Loucy (cell line): Measurements from ENCODE around the gene ATP5F1C.

Experiments
- H2AFZ ChIP-seq: fragments of 200-600 bp; sonication (generic); 2 replicates; pipeline ENCODE4 v1.6.0; 2016; ENCODE audit warnings: antibody characterized with exemption, mild to moderate bottlenecking, low read length, moderate library complexity
- H3F3A ChIP-seq: fragments of 200-600 bp; 2 replicates; pipeline ENCODE4 v1.6.0; 2016; ENCODE audit warnings: antibody characterized with exemption, low read depth, mild to moderate bottlenecking
- H3K27me3 ChIP-seq: fragments of 200-600 bp; sonication (generic); 2 replicates; pipeline ENCODE4 v1.6.1; 2014; ENCODE audit warnings: low read length, mild to moderate bottlenecking; ENCODE audit not compliant: insufficient read depth, poor library complexity, severe bottlenecking
- H3K36me3 ChIP-seq: fragments of 200-600 bp; sonication (generic); 2 replicates; pipeline ENCODE4 v1.6.1; 2016; ENCODE audit warnings: low read length; ENCODE audit not compliant: insufficient read depth
- H3K4me1 ChIP-seq: fragments of 200-600 bp; sonication (generic); 2 replicates; pipeline ENCODE4 v1.5.1; 2014; ENCODE audit warnings: low read length, mild to moderate bottlenecking; ENCODE audit not compliant: insufficient read depth, poor library complexity, severe bottlenecking
- H3K4me2 ChIP-seq: fragments of 200-600 bp; sonication (generic); 2 replicates; pipeline ENCODE4 v1.6.0; 2014; ENCODE audit warnings: antibody characterized with exemption, low read length, low read depth, mild to moderate bottlenecking; ENCODE audit not compliant: poor library complexity, severe bottlenecking
- H3K4me3 ChIP-seq: fragments of 200-600 bp; sonication (generic); 2 replicates; pipeline ENCODE4 v1.5.1; 2014; ENCODE audit warnings: low read length, mild to moderate bottlenecking, mixed read lengths; ENCODE audit not compliant: poor library complexity, severe bottlenecking
- H3K79me2 ChIP-seq: fragments of 200-600 bp; sonication (generic); 2 replicates; pipeline ENCODE4 v1.6.1; 2014; ENCODE audit warnings: low read length; ENCODE audit not compliant: insufficient read depth
- H3K9ac ChIP-seq: fragments of 200-600 bp; sonication (generic); 2 replicates; pipeline ENCODE4 v1.6.0; 2014; ENCODE audit warnings: mild to moderate bottlenecking, low read depth, low read length, moderate library complexity; ENCODE audit not compliant: poor library complexity, severe bottlenecking
- H3K9me2 ChIP-seq: fragments of 200-600 bp; sonication (generic); replicated peaks from 2 replicates; pipeline ENCODE4 v1.6.1; 2016; ENCODE audit warnings: low read depth, low read length, mixed read lengths
- H3K9me3 ChIP-seq: fragments of 200-600 bp; sonication (generic); 2 replicates; pipeline ENCODE4 v1.6.1; 2014; ENCODE audit warnings: mild to moderate bottlenecking, antibody characterized with exemption, low read length, low read depth; ENCODE audit not compliant: insufficient read depth
- H4K20me1 ChIP-seq: fragments of 200-600 bp; sonication (generic); 2 replicates; pipeline ENCODE4 v1.6.0; 2014; ENCODE audit warnings: antibody characterized with exemption, low read length, mild to moderate bottlenecking; ENCODE audit not compliant: insufficient read depth, poor library complexity, severe bottlenecking
- EZH2phosphoT487 ChIP-seq: fragments of 200-600 bp; IDR thresholded peaks from 2 replicates; pipeline ENCODE4 v1.6.1; 2018; ENCODE audit warnings: antibody characterized with exemption, mild to moderate bottlenecking, moderate library complexity, borderline replicate concordance
- TF ChIP-seq, protein P1 (sequence below): fragments of 200-600 bp; sonication (generic); conservative IDR thresholded peaks from 2 replicates; pipeline ENCODE4 v1.5.1; 2014; ENCODE audit warnings: mild to moderate bottlenecking, antibody characterized with exemption, low read length

ATP5F1C gene

DNA sequence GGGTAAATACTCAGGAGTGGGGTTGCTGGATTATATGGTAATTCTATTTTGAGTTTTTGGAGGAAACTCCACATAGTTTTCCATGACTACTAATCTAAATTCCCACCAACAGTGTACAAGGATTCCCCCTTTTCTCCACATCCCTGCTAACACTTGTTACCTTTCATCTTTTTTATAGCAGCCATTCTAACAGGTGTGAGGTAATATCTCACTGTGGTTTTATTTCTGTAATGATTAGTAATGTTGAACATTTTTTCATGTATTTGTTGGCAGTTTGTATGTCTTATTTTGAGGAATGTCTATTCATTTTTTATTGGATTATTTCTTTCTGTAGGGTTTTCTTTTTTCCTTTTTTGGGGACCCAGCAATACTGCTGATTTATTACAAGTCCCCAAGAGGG, 45.2 kb downstream of the ATP5F1C start:
- Histone ChIP-seq H4K20me1 (no peaks in the 10 kb centered on the region), H3K4me1 (no peaks in the 10 kb centered on the region), H3K27me3 (no peaks in the 10 kb centered on the region), H3K9me3 (no peaks in the 10 kb centered on the region), H3K4me3 (no peak overlapping the region), H2AFZ (no peak overlapping the region), H3K9ac (no peak overlapping the region), H3K79me2 (peaks cover 61% of the 10 kb centered on the region; the same call in 1 of the 2 replicates), H3F3A (no peaks in the 10 kb centered on the region), H3K4me2 (no peak overlapping the region), H3K9me2 (no peaks in the 10 kb centered on the region), H3K36me3 (peaks cover 11% of the 10 kb centered on the region; the same call in 1 of the 2 replicates)
- no peak for TF ChIP-seq EZH2phosphoT487
- TF ChIP-seq, protein P1, sequence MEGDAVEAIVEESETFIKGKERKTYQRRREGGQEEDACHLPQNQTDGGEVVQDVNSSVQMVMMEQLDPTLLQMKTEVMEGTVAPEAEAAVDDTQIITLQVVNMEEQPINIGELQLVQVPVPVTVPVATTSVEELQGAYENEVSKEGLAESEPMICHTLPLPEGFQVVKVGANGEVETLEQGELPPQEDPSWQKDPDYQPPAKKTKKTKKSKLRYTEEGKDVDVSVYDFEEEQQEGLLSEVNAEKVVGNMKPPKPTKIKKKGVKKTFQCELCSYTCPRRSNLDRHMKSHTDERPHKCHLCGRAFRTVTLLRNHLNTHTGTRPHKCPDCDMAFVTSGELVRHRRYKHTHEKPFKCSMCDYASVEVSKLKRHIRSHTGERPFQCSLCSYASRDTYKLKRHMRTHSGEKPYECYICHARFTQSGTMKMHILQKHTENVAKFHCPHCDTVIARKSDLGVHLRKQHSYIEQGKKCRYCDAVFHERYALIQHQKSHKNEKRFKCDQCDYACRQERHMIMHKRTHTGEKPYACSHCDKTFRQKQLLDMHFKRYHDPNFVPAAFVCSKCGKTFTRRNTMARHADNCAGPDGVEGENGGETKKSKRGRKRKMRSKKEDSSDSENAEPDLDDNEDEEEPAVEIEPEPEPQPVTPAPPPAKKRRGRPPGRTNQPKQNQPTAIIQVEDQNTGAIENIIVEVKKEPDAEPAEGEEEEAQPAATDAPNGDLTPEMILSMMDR: no peak

DNA sequence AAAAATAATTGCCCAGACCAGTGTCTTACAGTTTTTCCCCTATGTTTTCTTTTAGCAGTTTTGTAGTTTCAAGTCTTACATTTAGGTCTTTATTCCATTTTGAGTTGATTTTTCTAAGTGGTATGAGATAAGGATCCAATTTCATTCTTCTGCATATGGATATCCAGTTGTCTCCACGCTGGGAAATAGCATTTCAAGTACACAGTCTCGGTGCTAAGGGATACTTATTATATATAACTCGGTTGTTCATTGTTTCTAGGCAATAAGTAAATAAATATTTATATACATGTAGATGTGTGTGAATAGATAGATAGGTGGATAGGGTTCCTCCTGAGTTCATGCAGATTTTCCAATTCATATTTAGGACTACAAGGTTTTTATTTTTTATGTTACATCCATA, 46.3 kb downstream of the ATP5F1C start:
- TF ChIP-seq, protein P1: no peak
- no peak for TF ChIP-seq EZH2phosphoT487
- no peaks in the 10 kb centered on the region for H3K9me2 ChIP-seq
- no peak overlapping the region for H2AFZ ChIP-seq
- H3K27me3 ChIP-seq: no peaks in the 10 kb centered on the region
- no peaks in the 10 kb centered on the region for H3F3A ChIP-seq
- no peaks in the 10 kb centered on the region for H3K4me1 ChIP-seq
- H4K20me1 ChIP-seq: no peaks in the 10 kb centered on the region
- H3K9me3 ChIP-seq: no peaks in the 10 kb centered on the region
- peaks cover 9% of the 10 kb centered on the region; the same call in 1 of the 2 replicates for H3K36me3 ChIP-seq
- no peak overlapping the region for H3K4me3 ChIP-seq
- no peak overlapping the region for H3K4me2 ChIP-seq
- H3K79me2 ChIP-seq: peaks cover 63% of the 10 kb centered on the region; the same call in 1 of the 2 replicates
- H3K9ac ChIP-seq: no peak overlapping the region

- Histone ChIP-seq H3K79me2 (peaks cover 55% of the 10 kb centered on the region; the same call in 1 of the 2 replicates), H3K36me3 (peaks cover 17% of the 10 kb centered on the region; the same call in 1 of the 2 replicates), H3K4me1 (no peaks in the 10 kb centered on the region), H3K9me3 (no peaks in the 10 kb centered on the region), H3K4me2 (no peak overlapping the region), H3K4me3 (no peak overlapping the region), H3K27me3 (no peaks in the 10 kb centered on the region), H3K9ac (no peak overlapping the region), H3K9me2 (no peaks in the 10 kb centered on the region), H4K20me1 (no peaks in the 10 kb centered on the region), H3F3A (no peaks in the 10 kb centered on the region), H2AFZ (no peak overlapping the region)
- TF ChIP-seq EZH2phosphoT487: no peak
- TF ChIP-seq, protein P1: no peak
Observed at GRCh38 chr10:7836571-7836970, 48.6 kb downstream of the ATP5F1C start.
